Spleen (tissue), 7 donors: ENCODE data around the gene ZNF638.

ENCODE experiments used
- POLR2AphosphoS5 ChIP-seq, 3 donors: sonication (generic); formaldehyde crosslinking; IDR thresholded peaks; one replicate each; pipeline ENCODE4 v1.5.1; 2017; ENCODE audit warnings: antibody characterized with exemption in 3 of 3
- TF ChIP-seq, protein P1 (sequence below), 11 experiments: fragments of 200-600 bp in 7 of 11; fragments of 450-650 bp in 4 of 11; sonication (generic) in 4 of 11; IDR thresholded peaks in 8 of 11; conservative IDR thresholded peaks in 3 of 11; 1 replicate in 7 of 11; 2 replicates in 4 of 11; pipeline versions ENCODE4 v1.4.0 to v1.8.0; 2016 to 2021; ENCODE audit warnings: antibody characterized with exemption in 11 of 11, inconsistent platforms in 4 of 11, mild to moderate bottlenecking in 1 of 11
- donor health status: DM: no; HTN: no; CAD: no; lungs with moderate emphysema.
- donor health status: DM: no; HTN: no; CAD: no.
- donor health status: DM: no; HTN: no; CAD: no.

- TF ChIP-seq, protein P1, sequence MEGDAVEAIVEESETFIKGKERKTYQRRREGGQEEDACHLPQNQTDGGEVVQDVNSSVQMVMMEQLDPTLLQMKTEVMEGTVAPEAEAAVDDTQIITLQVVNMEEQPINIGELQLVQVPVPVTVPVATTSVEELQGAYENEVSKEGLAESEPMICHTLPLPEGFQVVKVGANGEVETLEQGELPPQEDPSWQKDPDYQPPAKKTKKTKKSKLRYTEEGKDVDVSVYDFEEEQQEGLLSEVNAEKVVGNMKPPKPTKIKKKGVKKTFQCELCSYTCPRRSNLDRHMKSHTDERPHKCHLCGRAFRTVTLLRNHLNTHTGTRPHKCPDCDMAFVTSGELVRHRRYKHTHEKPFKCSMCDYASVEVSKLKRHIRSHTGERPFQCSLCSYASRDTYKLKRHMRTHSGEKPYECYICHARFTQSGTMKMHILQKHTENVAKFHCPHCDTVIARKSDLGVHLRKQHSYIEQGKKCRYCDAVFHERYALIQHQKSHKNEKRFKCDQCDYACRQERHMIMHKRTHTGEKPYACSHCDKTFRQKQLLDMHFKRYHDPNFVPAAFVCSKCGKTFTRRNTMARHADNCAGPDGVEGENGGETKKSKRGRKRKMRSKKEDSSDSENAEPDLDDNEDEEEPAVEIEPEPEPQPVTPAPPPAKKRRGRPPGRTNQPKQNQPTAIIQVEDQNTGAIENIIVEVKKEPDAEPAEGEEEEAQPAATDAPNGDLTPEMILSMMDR (IDR thresholded peaks at IDR 0.05 in 8 of 11, conservative IDR thresholded peaks at IDR 0.05 in 3 of 11): no peak
- no peak for TF ChIP-seq POLR2AphosphoS5 (IDR thresholded peaks at IDR 0.05)
Measured at GRCh38 chr2:71323386-71323785, 8.2 kb upstream of the ZNF638 start.
